HG03135 (cell line): ENCODE measurements around the gene ASTN2.
"Not testable (repeated sequence)": the region's sequence is repeated elsewhere in the genome, so short reads cannot be mapped to it uniquely, and the experiment has no call there.

Source experiments
- ATAC-seq: cut with Tn5 transposase; IDR thresholded peaks from one replicate; pipeline ENCODE4 v1.9.1; 2021; ENCODE audit warnings: mild to moderate bottlenecking, moderate library complexity; ENCODE audit not compliant: unreplicated experiment

The ASTN2 gene

DNA sequence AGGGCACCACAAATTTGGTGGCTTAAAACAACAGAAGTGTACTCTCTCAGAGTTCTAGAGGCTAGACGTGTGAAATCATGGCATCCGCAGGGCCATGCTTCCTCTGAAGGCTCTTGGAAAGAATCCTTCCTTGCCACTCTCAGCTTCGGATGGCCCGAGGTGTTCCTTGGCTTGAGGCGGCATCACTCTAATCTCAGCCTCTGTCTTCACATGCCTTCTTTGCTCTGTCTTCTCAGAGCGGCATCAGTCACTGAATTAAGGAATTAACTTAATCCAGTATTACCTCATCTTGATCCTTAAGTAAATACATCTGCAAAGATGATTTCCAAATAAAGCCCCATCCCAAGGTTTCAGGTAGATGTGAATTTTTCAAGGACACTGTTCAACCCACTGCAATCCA, 938.9 kb downstream of the ASTN2 start:
- no peak for ATAC-seq

DNA sequence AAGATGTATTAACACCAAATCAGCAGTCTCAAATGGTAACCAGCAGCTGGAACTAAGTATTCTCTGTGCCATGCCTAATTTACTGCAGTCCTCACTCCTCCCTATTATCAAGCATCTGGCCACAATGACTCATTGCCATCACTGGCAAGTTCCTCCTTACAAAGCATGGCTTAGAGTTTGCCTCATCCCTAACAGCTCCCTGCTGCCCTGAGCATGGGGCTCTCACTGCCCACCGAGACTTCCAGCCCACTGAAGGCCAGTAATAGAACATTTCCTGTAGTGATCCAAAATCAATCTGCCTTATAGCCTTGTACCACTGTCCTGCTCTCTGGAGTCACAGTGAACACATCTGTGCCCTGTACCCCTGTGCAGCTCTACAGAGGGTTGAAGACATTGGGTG, 939.7 kb downstream of the ASTN2 start:
- no peak for ATAC-seq

DNA sequence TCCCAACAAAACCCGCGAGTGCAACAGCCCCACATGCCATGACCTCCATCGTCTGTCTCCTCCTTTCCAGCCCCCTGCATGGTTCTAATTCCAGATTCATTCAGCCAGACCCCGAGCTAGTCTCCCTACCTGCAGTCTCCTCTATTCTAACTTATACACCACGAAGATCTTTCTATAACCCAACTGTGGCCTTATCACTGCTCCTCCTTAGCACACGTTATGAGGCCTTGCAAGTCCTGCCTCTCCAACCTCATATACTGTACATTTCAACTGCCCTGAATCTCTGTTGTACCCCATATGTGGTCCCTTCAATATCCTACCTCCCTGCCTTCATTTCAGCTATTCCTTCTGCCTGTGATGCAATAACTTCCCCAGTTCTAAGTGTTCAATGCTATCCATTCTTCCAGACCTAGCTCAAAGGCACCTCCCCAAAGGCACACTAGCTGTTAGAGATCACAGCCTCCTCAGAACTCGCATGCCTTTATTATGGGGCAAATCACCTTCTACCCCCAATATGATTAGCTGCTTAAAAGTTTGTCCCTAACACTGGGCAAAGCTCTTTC, 942.8 kb downstream of the ASTN2 start:
- ATAC-seq: no peak

DNA sequence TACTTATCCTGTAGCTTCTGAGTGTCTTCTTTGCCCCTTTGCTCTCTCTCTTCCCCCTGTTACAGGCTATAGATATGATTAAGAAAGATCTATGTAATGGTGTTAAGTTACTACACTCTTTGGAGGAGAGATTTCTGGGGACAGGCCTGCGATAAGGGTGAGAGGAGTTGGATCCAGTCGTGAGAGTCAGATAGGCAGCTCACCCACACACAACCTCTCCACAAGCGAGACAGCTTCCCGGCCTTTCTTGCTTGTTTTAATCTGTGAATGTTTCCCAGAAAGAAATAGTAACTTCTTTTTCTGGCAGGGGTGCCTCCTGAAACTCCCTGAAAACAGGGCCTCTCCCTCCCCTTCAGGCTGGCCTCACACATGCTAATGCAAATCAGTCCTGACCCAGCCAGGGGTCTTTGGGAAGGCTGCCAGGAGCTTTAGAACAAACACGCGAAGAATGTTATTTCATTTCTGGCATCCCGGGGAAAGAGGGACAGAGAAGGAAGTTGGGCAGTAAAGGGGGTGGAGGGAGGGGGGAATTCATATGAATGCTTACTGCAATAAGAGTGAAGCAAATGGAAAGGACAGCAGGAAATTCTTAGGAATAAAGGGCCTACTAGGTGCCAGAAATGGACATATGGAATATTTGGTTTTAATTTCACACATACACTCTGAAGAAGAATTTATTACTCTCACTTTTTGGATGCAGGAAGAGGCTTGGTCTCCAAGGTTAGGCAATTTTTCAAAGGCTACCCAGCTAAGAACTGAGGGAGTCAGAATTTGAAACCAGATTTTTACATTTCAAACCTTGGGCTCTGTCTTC, 943.6 kb downstream of the ASTN2 start:
- ATAC-seq: no peak

DNA sequence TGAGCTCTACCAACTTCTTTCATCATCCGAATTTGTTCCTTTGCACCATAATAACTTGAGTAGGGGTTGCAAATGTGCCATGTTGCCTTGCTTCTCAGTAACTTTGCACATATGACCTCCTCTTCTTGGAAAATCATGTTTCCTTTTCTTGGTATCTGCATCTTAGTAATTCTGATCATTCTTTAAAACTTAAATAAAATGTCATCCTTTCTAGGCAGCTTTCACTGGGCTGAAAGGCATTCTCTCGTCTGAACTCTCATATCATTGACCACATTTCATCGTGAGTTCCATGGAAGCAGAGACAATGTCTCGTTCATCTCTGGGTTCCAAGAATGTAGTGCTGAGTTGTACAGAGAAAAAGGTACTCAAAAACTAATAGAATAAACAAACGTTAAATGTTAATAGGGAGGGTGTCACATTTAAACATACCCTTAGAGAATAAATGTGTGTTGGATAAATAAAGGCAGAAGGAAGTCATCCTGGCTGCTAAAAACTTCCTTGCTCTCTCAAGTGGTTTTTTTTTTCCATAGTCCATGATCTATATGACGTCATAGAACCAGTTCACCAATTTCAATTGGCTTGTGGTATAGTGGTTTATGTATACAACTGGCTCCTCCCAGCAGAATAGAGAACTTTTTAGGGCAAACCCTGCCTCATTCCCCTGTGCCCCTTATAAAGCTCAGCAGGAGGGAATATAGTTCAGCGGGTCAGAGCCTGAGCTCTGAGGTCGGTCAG, 945.9 kb downstream of the ASTN2 start:
- ATAC-seq: no peak

DNA sequence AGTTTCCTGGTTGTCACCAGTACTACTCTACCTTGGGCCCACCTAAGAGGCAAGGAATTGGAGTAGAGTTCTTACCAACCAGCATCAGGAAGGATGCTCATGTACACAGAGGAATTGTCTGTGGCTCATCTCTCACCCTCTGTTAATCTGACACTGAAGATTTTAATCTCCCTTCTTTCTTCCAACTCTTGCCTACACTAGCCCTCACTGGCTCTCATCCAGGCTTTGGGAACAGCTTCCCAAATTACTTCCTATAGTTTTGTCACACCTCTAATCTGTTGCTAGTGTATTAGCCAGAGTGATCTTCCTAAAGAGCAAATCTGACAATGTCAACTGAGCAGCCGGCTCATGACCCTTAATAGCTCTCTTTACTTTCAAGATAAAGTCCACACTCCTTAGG, 946.5 kb downstream of the ASTN2 start:
- no peak for ATAC-seq

DNA sequence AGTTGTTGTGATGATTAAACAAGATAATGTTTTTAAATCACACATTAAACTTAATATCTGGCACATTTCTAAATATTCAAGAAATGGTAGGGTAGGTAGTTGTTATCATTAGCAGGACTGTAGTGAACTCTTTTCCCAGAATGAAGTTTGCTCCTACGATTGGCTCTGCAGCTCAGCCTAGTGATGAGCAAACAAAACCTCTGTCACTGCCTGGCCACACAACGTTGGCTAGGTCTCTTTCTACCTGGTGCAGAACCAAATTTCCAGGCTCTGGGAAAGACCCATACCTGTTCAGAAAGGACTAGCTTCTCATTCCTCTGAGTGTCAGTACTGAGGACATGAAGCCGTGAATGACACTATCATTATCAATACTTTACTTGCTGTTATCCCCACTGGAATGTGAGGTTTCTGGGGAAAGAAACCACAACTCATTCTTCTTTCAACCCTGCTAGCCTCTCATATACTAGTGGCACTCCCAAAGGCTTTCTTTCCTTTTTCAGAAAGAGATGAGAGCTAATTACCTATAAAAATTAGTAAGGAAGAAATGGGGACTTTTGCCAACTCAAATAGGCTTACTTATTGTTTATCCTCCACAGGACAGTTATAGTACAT, 947.0 kb downstream of the ASTN2 start:
- ATAC-seq: no peak

DNA sequence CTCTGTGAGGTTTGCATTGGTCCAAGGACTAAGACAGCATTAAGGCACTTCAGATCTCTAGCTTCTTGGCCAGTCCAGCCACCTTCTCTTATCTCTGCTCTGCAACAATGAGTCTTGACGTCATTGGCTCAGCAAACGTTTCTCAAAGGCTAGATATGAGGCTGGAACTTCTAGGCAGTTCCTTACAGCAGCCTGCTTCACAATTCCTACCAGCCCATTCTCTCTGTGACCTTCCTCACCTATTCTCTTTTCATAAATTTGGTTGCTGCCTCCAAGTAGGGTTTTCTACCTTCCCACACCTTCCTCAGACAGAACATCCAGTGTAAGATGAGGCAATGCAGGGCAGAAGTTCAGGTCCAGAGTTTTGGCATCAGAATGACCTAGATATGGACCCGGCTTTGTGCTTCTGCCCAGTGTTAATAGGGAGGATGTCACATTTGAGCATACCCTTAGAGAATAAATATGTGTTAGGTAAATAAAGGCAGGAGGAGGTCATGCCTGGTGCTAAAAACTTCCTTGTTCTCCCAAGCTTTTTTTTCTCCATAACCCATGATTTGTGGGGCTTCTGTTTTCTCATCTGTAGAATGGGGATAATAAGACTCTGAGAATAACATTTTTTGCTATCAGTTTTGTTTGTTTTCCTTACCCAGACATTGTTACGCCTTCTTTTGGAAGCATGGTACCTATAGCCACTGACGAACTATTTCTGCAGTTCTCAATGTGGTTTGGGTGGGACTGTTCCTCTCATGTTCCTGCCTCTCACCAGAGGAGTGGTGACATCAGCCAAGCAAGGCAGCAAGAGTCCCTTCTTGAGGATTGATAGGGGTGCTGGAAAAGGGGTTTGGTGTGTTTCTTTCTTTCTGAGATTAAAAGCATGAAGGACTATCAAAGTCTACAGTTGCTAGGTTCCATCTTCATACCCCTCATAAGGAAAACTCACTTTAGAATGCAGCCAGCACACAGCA, 948.3 kb downstream of the ASTN2 start:
- ATAC-seq: no peak

DNA sequence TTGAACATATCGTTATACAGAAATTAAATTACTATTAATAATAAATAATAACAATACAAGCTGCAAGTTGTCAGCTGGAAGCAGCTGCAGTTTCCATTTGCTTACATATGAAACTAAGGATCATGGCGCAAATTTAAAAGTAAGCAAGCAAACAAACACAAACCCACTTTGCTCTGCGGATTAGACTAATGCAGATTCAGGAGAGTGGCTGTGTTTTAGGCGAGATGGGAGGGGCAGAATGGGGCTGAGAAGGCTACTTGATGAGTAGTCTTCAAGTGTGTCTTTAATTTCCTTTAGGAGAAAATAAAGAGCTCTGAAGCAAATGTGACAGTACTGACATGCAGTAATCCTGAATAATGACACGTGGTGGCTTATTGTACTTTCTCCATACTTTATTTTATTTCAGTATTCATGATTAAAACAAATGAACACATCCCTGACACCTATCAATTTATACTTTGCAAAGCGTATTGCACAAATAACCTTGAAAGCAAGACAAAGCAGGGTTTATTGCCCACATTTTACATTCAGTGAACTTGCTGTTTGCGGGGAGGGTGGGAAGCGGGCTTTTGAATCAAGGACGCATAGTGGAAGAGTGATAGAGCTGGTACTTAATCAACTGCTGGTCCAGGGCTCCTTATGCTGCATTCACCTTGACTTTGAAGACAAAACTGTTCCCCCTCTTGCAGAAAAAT, 949.1 kb downstream of the ASTN2 start:
- no peak for ATAC-seq

DNA sequence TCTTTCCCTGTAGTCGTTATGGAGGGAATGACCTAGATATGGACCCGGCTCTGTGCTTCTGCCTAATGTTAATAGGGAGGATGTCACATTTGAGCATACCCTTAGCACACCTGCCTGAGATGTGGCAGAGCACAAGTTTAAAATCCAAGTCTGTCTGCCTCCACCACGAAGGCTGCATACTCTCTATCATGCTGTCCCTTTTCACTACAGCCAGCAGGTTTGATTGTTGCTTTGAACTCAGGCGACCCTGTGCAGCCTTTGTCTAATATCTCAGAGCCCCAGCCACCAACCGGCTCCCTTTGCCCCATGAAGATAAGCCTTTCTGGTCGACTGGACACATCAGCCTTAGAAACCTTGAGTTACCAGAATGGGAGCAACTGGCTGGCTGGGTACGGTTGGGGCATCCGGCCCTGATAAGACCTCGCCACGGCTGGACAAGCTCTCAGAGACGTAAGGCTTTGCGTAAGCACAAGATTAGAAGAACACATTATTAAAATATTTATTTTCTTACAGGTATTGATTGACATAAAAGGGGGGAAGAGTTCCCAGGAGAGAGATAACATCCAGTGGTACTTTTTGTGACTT, 949.8 kb downstream of the ASTN2 start:
- ATAC-seq: no peak

DNA sequence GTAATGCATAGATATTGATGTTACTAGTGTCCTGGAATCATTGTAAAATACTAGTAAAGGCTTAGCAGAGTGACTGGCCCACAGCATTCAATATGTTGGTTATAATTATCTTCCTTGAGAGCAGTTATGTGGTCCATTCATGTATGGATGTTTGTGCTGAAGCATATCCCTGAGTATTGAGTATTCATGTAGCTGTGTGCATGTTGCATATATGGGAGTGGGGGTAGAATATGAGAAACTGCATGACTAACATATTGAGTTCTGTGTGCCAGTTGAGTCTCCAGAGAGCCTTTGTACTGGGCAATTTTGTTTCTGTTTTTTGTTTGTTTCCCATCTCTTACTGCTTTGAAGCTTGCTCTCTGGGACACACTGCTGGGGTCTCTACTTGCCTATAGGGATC, 950.4 kb downstream of the ASTN2 start:
- ATAC-seq: no peak

DNA sequence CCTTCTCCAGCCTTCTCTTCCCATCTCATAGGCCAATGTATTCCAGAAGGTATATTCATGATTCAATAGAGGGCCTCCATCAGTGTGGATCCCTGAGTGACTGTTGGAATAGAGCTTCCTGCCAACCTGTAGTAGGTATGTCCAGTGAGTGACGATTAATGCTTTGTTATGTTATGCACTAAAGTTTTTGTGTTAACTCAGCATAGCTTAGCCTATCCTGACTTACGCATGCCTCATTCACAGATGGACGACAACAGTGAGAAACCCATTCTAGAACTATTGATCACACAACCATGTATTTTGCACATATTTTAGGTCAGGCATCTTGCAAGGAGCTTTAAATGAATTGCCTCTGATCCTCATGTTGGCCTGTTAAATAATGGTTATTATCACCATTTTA, 953.2 kb downstream of the ASTN2 start:
- ATAC-seq: no peak

DNA sequence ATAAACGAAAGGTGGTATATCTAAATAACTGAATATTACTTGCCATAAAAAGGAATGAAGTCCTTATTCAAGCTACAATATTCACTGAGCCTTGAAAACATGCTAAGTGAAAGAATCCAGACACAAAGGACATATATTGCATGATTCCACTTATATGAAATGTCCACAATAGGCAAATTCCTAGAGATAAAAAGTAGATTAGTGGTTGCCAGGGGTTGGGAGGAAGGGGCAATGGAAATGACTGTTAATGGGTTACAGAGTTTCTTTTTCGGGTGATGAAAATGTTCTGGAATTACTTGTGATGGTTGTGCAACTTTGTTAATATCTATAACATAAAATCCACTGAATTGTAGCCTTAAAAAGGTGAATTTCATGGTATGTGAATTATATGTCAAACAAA, 954.8 kb downstream of the ASTN2 start:
- no peak for ATAC-seq

DNA sequence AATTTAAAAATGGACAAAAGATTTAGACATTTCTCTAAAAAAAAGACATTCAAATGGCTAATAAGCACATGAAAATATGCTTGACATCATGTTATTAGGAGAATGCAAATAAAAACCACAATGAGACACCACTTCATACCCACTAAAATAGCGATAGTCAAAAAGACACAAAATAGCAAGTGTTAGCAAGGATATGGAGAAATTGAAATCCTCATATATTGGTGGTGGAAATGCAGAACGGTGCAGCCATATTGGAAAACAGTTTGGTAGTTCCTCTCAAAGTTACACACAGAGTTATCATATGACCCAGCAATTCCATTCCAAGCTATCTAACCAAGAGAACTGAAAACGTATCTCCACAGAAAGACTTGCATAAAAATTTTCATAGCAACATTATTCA, 955.3 kb downstream of the ASTN2 start:
- no peak for ATAC-seq

DNA sequence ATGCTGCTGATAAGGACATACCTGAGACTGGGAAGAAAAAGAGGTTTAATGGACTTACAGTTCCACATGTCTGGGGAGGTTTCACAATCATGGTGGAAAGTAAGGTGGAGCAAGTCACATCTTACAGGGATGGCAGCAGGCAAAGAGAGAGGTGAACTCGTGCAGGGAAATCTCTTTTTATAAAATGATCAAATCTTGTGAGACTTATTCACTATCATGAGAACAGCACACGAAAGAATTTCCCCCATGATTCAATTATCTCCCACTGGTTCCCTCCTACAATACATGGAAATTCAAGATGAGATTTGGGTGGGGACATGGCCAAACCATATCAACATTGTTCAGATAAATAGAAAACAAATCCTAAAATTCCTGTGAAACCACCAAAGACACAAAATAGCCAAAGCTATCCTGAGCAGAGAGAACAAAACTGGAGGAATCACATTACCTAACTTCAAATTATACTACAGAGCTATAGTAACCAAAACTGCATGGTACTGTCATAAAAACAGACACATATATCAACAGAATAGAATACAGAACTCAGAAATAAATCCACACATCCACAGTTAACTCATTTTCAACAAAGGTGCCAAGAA, 958.3 kb downstream of the ASTN2 start:
- no peak for ATAC-seq

DNA sequence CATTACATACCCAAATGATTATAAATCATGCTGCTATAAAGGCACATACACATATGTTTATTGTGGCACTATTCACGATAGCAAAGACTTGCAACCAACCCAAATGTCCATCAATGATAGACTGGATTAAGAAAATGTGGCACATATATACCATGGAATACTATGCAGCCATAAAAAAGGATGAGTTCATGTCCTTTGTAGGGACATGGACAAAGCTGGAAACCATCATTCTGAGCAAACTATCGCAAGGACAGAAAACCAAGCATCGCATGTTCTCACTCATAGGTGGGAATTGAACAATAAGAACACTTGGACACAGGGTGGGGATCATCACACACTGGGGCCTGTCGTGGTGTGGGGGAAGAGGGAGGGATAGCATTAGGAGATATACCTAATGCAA, 960.3 kb downstream of the ASTN2 start:
- ATAC-seq: not testable (repeated sequence)

DNA sequence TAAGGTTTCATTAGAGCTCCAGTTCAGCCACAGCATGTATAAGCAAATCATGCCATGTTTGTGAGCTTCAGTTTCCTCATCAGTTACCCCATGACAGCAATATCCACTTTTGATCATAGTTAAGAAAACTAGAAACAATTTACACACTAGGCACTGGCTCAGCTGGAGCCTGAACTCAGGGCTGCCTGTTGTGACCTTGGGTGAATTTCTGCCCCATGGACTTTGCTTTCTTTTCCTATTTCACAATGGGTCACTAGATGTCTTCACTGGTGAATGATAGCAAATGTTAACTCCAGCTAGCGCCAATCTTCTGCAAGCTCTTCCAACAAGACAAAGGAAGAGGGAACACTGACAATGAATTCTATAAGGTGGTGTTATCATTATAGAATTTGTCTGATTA, 961.1 kb downstream of the ASTN2 start:
- no peak for ATAC-seq

DNA sequence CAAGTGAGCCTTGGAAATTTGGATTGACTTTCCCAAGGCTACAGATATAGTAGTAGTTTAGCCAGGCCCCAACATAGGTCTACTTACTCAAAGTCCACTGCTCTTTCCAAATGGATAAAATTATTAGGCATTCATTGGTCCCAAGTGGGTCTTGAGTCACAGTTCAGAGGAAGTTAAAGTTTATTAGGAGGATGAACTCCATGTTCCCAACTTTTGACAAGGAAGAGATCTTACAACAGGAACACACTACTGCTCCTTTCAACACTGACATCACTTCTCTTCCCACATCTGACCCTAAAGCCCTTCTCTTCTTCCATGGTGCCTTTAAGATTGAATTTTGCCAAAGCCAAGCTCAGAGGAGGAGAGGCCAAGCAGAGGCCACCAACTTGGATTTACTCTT, 962.2 kb downstream of the ASTN2 start:
- ATAC-seq: no peak

DNA sequence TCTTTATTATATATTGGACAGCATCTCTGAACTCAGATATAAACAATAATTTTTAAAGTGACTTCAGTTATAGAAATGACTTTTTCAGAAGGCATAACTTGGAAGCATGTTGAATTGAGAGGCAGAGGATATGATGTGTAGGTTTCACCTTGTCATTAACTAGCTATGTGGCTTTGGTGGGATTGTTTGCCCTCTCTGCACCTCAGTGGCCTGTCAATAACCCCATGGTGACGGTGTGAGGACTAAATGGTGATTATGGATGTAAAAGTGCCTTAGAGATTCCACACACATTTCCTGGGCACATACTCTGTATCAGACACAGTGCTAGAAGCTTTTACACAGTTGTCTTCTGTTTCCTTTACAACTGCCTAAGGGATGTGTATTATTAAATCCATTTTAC, 962.6 kb downstream of the ASTN2 start:
- no peak for ATAC-seq
